Measurements from ENCODE around the gene ABR. TPM values are rescaled to one million over a fixed set of nuclear protein-coding genes. Genes with fewer than 3 reads are reported as not detected.

ABR gene
- polyA plus RNA-seq, 3 donors, result 19.8 to 160 (median 26.0) TPM

GRCh38 chr17:1073241-1073962, 106.4 kb downstream of the ABR start:
- Histone ChIP-seq H3K9me3 (replicated peaks in 1 of 2; ENCODE audit: control insufficient read depth in 1 of 2, insufficient read depth in 1 of 2, low read length in 2 of 2) (peaks cover 0 to 3% of the 10 kb centered on the region in 2 donors), H3K4me3 (replicated peaks in 1 of 3; ENCODE audit: low read depth in 2 of 3, low read length in 3 of 3) (no peak overlapping the region), H3K27me3 (ENCODE audit: control insufficient read depth in 2 of 2, insufficient read depth in 2 of 2, low read length in 2 of 2) (no peaks in the 10 kb centered on the region), H3K79me2 (ENCODE audit: insufficient read depth, low read length) (peaks cover 7% of the 10 kb centered on the region), H4K20me1 (ENCODE audit: insufficient read depth, low read length) (peaks cover 77% of the 10 kb centered on the region), H2AFZ (ENCODE audit: insufficient read depth, low read depth, low read length, poor library complexity, severe bottlenecking) (no peak overlapping the region), H3K4me2 (replicated peaks; ENCODE audit: extremely low read depth, low read length, poor library complexity, severe bottlenecking) (no peak overlapping the region), H3K36me3 (replicated peaks in 1 of 2; ENCODE audit: control insufficient read depth in 1 of 2, insufficient read depth in 2 of 2, low read length in 2 of 2) (peaks cover 72 to 91% of the 10 kb centered on the region in 2 donors), H3K9ac (ENCODE audit: insufficient read depth, low read length, poor library complexity, severe bottlenecking) (no peak overlapping the region), H3K27ac (ENCODE audit: low read depth in 1 of 2, low read length in 2 of 2) (no peak overlapping the region), H3K4me1 (ENCODE audit: control insufficient read depth in 1 of 2, insufficient read depth in 2 of 2, low read length in 2 of 2) (no peaks in the 10 kb centered on the region)
- no peak overlapping the region for H3K4me3 Mint-ChIP-seq
- H3K4me1 Mint-ChIP-seq, result no peaks in the 10 kb centered on the region
- no peaks in the 10 kb centered on the region for H3K27me3 Mint-ChIP-seq (ENCODE audit: low read depth in 3 of 3)
- WGBS (ENCODE audit: insufficient coverage), result 95% methylated on average over 15 of the region's 25 CpGs
- H3K36me3 Mint-ChIP-seq, result peaks cover 63 to 94% of the 10 kb centered on the region in 2 donors
- no peak for TF ChIP-seq CTCF (IDR thresholded peaks at IDR 0.05)
- peaks cover 0 to 6% (median 2%) of the 10 kb centered on the region in 7 donors for H3K9me3 Mint-ChIP-seq
- H3K27ac Mint-ChIP-seq, result peak overlapping the region in 2 of 7 donors; percentile 10 to 40
- intact Hi-C loops (cut with micrococcal nuclease), result no loop called here
- DNase-seq, result no peak

GRCh38 chr17:1072551-1072961, 107.2 kb downstream of the ABR start:
- Mint-ChIP-seq H3K9me3 (peaks cover 0 to 8% (median 5%) of the 10 kb centered on the region in 7 donors), H3K4me3 (no peak overlapping the region), H3K36me3 (peaks cover 66 to 94% of the 10 kb centered on the region in 2 donors), H3K27me3 (ENCODE audit: low read depth in 3 of 3) (no peaks in the 10 kb centered on the region), H3K4me1 (no peaks in the 10 kb centered on the region), H3K27ac (peak overlapping the region in 2 of 7 donors; percentile 46 to 69)
- H3K27me3 ChIP-seq (ENCODE audit: control insufficient read depth in 2 of 2, insufficient read depth in 2 of 2, low read length in 2 of 2), result no peaks in the 10 kb centered on the region
- no peak for TF ChIP-seq CTCF (IDR thresholded peaks at IDR 0.05)
- H3K4me1 ChIP-seq (ENCODE audit: control insufficient read depth in 1 of 2, insufficient read depth in 2 of 2, low read length in 2 of 2), result no peaks in the 10 kb centered on the region
- no peak overlapping the region for H3K27ac ChIP-seq (ENCODE audit: low read depth in 1 of 2, low read length in 2 of 2)
- WGBS (ENCODE audit: insufficient coverage), result 97% methylated on average over 19 of the region's 20 CpGs
- DNase-seq, result no peak
- H4K20me1 ChIP-seq (ENCODE audit: insufficient read depth, low read length), result peaks cover 72% of the 10 kb centered on the region
- H3K4me3 ChIP-seq (replicated peaks in 1 of 3; ENCODE audit: low read depth in 2 of 3, low read length in 3 of 3), result no peak overlapping the region
- H3K4me2 ChIP-seq (replicated peaks; ENCODE audit: extremely low read depth, low read length, poor library complexity, severe bottlenecking), result no peak overlapping the region
- peaks cover 72 to 91% of the 10 kb centered on the region in 2 donors for H3K36me3 ChIP-seq (replicated peaks in 1 of 2; ENCODE audit: control insufficient read depth in 1 of 2, insufficient read depth in 2 of 2, low read length in 2 of 2)
- no peak overlapping the region for H2AFZ ChIP-seq (ENCODE audit: insufficient read depth, low read depth, low read length, poor library complexity, severe bottlenecking)
- H3K79me2 ChIP-seq (ENCODE audit: insufficient read depth, low read length), result peaks cover 7% of the 10 kb centered on the region
- H3K9me3 ChIP-seq (replicated peaks in 1 of 2; ENCODE audit: control insufficient read depth in 1 of 2, insufficient read depth in 1 of 2, low read length in 2 of 2), result peaks cover 0 to 9% of the 10 kb centered on the region in 2 donors
- intact Hi-C loops (cut with micrococcal nuclease), result no loop called here
- H3K9ac ChIP-seq (ENCODE audit: insufficient read depth, low read length, poor library complexity, severe bottlenecking), result no peak overlapping the region
